DOHH2 (cell line): Measurements from ENCODE around the gene DEAF1.

Source experiments
- H3F3A ChIP-seq: fragments of 200-600 bp; sonication (generic), shearing (Covaris generic); 2 replicates; pipeline ENCODE4 v1.6.0; 2016; ENCODE audit warnings: antibody characterized with exemption, mild to moderate bottlenecking; ENCODE audit not compliant: control insufficient read depth, insufficient read depth
- H3K27ac ChIP-seq: fragments of 200-600 bp; sonication (generic); 2 replicates; pipeline ENCODE4 v1.5.1; 2014; ENCODE audit warnings: low read depth, mild to moderate bottlenecking, low read length, moderate library complexity
- H3K27me3 ChIP-seq: fragments of 200-600 bp; sonication (generic); 2 replicates; pipeline ENCODE4 v1.6.1; 2014; ENCODE audit warnings: mild to moderate bottlenecking, low read length, mixed read lengths; ENCODE audit not compliant: control insufficient read depth
- H3K36me3 ChIP-seq: fragments of 200-600 bp; sonication (generic); 2 replicates; pipeline ENCODE4 v1.6.1; 2014; ENCODE audit warnings: mild to moderate bottlenecking, low read length, moderate library complexity, mixed read lengths; ENCODE audit not compliant: control insufficient read depth
- H3K4me1 ChIP-seq: fragments of 200-600 bp; sonication (generic); 2 replicates; pipeline ENCODE4 v1.6.1; 2014; ENCODE audit warnings: mild to moderate bottlenecking, low read length, mixed read lengths; ENCODE audit not compliant: control insufficient read depth
- H3K4me2 ChIP-seq: fragments of 200-600 bp; sonication (generic); 2 replicates; pipeline ENCODE4 v1.6.0; 2014; ENCODE audit warnings: mild to moderate bottlenecking, low read length, moderate library complexity
- H3K4me3 ChIP-seq: fragments of 200-600 bp; sonication (generic); 2 replicates; pipeline ENCODE4 v1.5.1; 2014; ENCODE audit warnings: mild to moderate bottlenecking, low read length, mixed read lengths
- H3K79me2 ChIP-seq: fragments of 200-600 bp; sonication (generic); 2 replicates; pipeline ENCODE4 v1.6.1; 2014; ENCODE audit warnings: mild to moderate bottlenecking, low read length, mixed read lengths; ENCODE audit not compliant: control insufficient read depth
- H3K9me2 ChIP-seq: fragments of 200-600 bp; sonication (generic); replicated peaks from 2 replicates; pipeline ENCODE4 v1.6.1; 2014; ENCODE audit warnings: mild to moderate bottlenecking, low read length, mixed read lengths; ENCODE audit not compliant: control insufficient read depth
- H3K9me3 ChIP-seq: fragments of 200-600 bp; sonication (generic); 2 replicates; pipeline ENCODE4 v1.6.1; 2014; ENCODE audit warnings: antibody characterized with exemption, low read length, mixed read lengths; ENCODE audit not compliant: control insufficient read depth, insufficient read depth
- H4K20me1 ChIP-seq: fragments of 200-600 bp; sonication (generic); 2 replicates; pipeline ENCODE4 v1.6.0; 2014; ENCODE audit warnings: low read depth, mild to moderate bottlenecking, antibody characterized with exemption, low read length, moderate library complexity; ENCODE audit not compliant: control insufficient read depth, insufficient read depth
- EZH2phosphoT487 ChIP-seq: fragments of 200-600 bp; sonication (generic); IDR thresholded peaks from 2 replicates; pipeline ENCODE4 v1.6.1; 2017; ENCODE audit warnings: borderline replicate concordance, mild to moderate bottlenecking, antibody characterized with exemption, low read length, moderate library complexity, mixed read lengths
- TF ChIP-seq, protein P1 (sequence below): fragments of 200-600 bp; sonication (generic); IDR thresholded peaks from one replicate; pipeline ENCODE4 v1.5.1; 2014; ENCODE audit warnings: antibody characterized with exemption, mild to moderate bottlenecking, low read depth, low read length; ENCODE audit not compliant: poor library complexity, severe bottlenecking

Gene DEAF1

DNA sequence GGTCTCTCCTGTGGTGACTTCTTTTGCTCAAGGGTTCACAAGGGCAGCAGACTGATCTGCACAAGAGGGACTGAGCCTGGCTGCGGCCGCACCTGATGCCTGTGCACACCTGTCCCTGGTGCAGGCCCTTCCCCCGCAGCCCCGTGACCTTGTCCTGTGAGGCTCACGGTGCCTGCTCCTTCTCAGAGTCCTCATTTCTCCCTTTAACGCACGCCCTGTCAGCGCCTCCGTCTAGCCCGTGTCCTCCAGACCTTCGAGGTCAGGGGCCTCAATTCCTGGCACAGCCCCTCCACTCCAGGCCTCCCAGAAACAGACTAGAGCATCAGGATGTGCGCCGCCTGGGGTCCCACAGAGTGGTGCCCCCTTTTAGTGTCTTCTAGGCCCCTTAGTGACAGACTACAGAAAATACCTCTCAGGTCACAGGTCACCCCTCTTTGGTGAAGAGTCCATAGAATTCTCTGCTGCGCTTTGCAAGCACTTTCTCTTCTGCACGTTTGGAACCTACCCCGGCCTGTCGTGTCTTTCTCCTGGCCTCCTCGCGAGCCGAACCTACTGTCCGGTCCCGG, 59.0 kb downstream of the DEAF1 start:
- Histone ChIP-seq H4K20me1 (no peaks in the 10 kb centered on the region), H3F3A (no peaks in the 10 kb centered on the region), H3K4me1 (no peaks in the 10 kb centered on the region), H3K79me2 (no peaks in the 10 kb centered on the region), H3K9me3 (no peaks in the 10 kb centered on the region), H3K4me3 (no peak overlapping the region), H3K4me2 (no peak overlapping the region), H3K27ac (no peak overlapping the region), H3K9me2 (no peaks in the 10 kb centered on the region), H3K27me3 (no peaks in the 10 kb centered on the region), H3K36me3 (no peaks in the 10 kb centered on the region)
- TF ChIP-seq, protein P1, sequence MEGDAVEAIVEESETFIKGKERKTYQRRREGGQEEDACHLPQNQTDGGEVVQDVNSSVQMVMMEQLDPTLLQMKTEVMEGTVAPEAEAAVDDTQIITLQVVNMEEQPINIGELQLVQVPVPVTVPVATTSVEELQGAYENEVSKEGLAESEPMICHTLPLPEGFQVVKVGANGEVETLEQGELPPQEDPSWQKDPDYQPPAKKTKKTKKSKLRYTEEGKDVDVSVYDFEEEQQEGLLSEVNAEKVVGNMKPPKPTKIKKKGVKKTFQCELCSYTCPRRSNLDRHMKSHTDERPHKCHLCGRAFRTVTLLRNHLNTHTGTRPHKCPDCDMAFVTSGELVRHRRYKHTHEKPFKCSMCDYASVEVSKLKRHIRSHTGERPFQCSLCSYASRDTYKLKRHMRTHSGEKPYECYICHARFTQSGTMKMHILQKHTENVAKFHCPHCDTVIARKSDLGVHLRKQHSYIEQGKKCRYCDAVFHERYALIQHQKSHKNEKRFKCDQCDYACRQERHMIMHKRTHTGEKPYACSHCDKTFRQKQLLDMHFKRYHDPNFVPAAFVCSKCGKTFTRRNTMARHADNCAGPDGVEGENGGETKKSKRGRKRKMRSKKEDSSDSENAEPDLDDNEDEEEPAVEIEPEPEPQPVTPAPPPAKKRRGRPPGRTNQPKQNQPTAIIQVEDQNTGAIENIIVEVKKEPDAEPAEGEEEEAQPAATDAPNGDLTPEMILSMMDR: no peak
- no peak for TF ChIP-seq EZH2phosphoT487

DNA sequence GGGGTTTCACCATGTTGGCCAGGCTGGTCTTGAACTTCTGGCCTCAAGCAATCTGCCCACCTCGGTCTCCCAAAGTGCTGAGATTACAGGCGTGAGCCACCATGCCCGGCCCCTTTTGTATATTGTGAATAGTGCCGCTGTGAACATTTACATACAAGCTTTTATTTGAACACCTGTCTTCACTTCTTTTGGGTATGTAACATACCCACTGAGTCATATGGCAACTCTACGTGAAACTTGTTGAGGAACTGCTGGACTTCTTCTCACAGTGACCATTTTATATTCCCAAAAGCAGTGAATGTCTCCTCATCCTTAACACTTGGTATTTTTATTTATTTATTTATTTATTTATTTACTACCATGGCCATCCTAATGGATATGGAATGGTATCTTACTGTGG, 64.2 kb downstream of the DEAF1 start:
- H3K9me2 ChIP-seq: no peaks in the 10 kb centered on the region
- TF ChIP-seq, protein P1: no peak
- TF ChIP-seq EZH2phosphoT487: no peak

DNA sequence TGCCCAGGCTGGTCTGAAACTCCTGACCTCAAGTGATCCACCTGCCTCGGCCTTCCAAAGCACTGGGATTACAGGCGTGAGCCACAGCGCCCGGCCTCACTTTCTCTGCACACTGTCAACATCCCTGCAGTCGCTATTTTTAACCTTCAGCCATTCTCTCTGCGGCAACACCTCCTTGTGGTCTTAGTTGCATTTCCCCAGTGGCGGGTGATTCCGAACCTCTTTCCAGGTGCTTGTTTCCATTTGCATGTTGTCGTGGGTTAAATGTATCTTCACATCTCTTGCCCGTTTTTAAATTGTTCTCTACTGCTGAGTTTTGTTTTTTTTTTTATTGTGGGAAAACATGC, 65.8 kb downstream of the DEAF1 start:
- Histone ChIP-seq H3K27ac (no peak overlapping the region), H3K36me3 (no peaks in the 10 kb centered on the region)
- TF ChIP-seq, protein P1: no peak
- TF ChIP-seq EZH2phosphoT487: no peak

More for the DNA sequence above, 64.2 kb downstream of the DEAF1 start:
- H3K4me3 ChIP-seq: no peak overlapping the region
- H3K4me2 ChIP-seq: no peak overlapping the region
- no peaks in the 10 kb centered on the region for H3K79me2 ChIP-seq
- H3K4me1 ChIP-seq: peaks cover 13% of the 10 kb centered on the region
- H3K36me3 ChIP-seq: no peaks in the 10 kb centered on the region
- H3K27me3 ChIP-seq: no peaks in the 10 kb centered on the region
- H3K27ac ChIP-seq: no peak overlapping the region
- no peaks in the 10 kb centered on the region for H3F3A ChIP-seq
- no peaks in the 10 kb centered on the region for H3K9me3 ChIP-seq
- H4K20me1 ChIP-seq: no peaks in the 10 kb centered on the region

More for the DNA sequence above, 65.8 kb downstream of the DEAF1 start:
- Histone ChIP-seq H3K27me3 (no peaks in the 10 kb centered on the region), H3K79me2 (no peaks in the 10 kb centered on the region), H3K4me2 (peak overlapping the region; percentile 29), H3K4me3 (no peak overlapping the region), H3K9me3 (no peaks in the 10 kb centered on the region), H3K4me1 (peaks cover 13% of the 10 kb centered on the region), H3F3A (no peaks in the 10 kb centered on the region), H3K9me2 (no peaks in the 10 kb centered on the region), H4K20me1 (no peaks in the 10 kb centered on the region)
